ENCODE results near the gene MTMR3.

DNA sequence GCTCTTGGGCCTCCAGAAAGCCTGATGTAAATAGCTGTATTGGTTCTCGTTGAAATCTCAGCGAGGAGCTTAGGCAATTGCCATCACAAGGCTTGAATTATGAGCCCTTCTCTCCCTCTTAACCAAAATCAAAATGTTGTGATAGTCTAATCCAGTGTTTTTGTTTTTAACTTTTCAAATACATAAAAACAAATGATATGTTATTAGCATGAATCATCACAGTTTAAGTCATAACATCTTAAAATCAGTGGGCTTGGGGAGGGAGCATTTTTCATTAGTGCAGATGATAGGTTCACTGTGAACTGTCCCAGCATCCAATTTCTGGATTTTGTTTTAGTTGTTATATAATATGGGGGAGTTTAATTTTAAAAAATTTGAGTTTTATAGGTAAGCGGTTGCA lies 148.4 kb downstream of the MTMR3 start:
- TF ChIP-seq, protein P1, sequence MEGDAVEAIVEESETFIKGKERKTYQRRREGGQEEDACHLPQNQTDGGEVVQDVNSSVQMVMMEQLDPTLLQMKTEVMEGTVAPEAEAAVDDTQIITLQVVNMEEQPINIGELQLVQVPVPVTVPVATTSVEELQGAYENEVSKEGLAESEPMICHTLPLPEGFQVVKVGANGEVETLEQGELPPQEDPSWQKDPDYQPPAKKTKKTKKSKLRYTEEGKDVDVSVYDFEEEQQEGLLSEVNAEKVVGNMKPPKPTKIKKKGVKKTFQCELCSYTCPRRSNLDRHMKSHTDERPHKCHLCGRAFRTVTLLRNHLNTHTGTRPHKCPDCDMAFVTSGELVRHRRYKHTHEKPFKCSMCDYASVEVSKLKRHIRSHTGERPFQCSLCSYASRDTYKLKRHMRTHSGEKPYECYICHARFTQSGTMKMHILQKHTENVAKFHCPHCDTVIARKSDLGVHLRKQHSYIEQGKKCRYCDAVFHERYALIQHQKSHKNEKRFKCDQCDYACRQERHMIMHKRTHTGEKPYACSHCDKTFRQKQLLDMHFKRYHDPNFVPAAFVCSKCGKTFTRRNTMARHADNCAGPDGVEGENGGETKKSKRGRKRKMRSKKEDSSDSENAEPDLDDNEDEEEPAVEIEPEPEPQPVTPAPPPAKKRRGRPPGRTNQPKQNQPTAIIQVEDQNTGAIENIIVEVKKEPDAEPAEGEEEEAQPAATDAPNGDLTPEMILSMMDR (conservative IDR thresholded peaks at IDR 0.05 in 1 of 2, IDR thresholded peaks at IDR 0.05 in 1 of 2; ENCODE audit: extremely low read depth in 1 of 2, insufficient read depth in 1 of 2, low read depth in 1 of 2, low read length in 2 of 2), result no peak
- no peak for TF ChIP-seq EZH2 (IDR thresholded peaks at IDR 0.05; ENCODE audit: borderline replicate concordance, low read length)
